SK-N-MC (cell line): Measurements from ENCODE around the gene LRRC38.

Experiments used
- EZH2 ChIP-seq: fragments of 200-600 bp; sonication (generic); IDR thresholded peaks from one replicate; pipeline ENCODE4 v1.6.1; 2017; ENCODE audit warnings: antibody characterized with exemption
- FOXP2 ChIP-seq: optimal IDR thresholded peaks from 2 replicates; pipeline ENCODE3; 2011; ENCODE audit warnings: mild to moderate bottlenecking, moderate library complexity; ENCODE audit not compliant: insufficient read depth; ENCODE audit errors: extremely low read length, control extremely low read depth
- POLR2AphosphoS5 ChIP-seq: IDR thresholded peaks from 2 replicates; pipeline ENCODE4 v1.6.1; 2012; ENCODE audit warnings: mild to moderate bottlenecking, low read depth, low read length, borderline replicate concordance

DNA sequence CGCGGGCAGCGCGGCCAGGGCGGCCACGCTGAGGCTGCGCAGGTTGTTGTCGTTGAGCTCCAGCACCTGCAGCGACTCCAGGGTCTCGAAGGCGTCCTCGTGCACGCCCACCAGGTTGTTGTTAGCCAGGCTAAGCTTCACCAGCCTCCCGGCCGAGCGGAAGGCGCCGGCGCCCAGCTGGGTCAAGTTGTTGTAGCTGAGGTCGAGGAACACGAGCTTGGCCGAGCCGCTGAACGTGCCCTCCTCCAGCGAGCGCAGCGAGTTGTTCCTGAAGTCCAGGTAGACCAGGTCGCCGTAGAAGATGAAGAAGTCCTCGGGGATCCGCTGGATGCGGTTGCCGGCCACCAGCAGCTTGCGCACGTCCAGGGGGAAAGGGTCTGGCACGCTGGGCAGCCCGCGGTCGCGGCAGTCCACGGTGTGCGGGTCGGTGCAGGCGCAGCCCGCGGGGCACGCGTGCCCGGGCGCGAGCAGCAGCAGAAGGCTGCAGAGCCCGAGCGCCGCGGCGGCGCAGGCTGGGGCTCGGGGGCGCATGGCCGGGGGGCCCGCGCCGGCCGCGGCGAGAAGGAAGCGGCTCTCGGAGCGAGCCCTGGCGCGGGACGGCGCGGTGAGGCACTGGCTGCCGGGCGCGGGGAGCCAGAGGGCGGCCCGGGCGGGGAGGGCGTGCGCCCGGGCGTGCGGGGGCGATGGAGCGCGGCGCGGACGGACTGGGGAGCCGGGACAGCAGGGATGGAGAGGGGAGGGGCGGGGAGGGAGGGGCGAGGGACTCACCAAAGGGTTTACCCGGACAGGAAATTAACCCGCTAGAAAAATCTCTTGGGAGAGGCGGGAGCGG lies 524 bp downstream of the LRRC38 start:
- TF ChIP-seq EZH2, result no peak
- TF ChIP-seq POLR2AphosphoS5, result no peak
- no peak for TF ChIP-seq FOXP2
